Activated naive CD8-positive, alpha-beta T cell treated with anti-CD3 and anti-CD28 coated beads, Interleukin-2, amount 50 U/mL, for 16 hours (primary cell): ENCODE measurements around the gene IFI30.

Source experiments
- DNase-seq: peaks from one replicate; pipeline ENCODE4 v3.0.0-alpha.2; 2020; ENCODE audit warnings: low read depth, low spot score

IFI30 gene

DNA sequence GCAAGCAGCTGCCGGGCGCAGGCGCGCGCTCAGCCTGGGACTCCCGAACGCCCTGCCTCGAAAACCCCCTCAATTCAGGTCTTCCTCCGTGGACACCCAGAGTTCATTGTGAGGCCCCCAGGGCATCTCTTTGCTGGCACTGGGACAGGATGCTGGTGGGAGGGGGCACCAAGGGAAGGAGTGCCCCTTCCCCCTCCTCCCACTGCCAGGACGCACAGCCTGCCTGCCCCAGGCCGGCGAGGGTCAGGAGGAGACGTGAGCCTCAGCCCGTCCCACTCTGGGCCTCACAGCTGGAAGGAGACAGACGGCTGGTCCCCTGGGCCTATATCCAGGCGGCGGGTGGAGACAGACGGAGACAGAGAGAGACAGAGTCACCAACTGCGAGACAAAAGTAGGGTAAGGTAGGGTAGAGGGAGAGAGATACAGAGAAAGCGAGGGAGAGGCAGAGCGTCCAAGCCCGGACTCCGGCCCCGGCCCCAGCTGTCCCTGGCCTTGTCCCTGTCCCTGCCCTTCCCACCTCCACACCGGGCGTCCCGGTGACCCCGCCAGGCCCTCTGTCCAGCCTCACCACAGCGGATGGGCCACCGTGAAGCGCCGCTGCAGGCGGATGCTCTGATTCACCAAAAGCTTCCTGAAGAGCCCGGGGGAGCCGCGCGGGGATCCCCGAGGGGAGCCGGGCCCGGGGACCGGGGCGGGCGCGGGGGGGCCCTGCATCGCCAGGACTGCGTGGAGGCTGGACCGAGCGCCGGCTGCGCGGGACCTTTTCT lies 52.3 kb downstream of the IFI30 start, which contains the start of gene PDE4C:
PDE4C (minus strand) TSS at position 737 of the 767 bp plus-strand sequence; CDS start at position 714, 23 bp downstream.
- DNase-seq: no peak

DNA sequence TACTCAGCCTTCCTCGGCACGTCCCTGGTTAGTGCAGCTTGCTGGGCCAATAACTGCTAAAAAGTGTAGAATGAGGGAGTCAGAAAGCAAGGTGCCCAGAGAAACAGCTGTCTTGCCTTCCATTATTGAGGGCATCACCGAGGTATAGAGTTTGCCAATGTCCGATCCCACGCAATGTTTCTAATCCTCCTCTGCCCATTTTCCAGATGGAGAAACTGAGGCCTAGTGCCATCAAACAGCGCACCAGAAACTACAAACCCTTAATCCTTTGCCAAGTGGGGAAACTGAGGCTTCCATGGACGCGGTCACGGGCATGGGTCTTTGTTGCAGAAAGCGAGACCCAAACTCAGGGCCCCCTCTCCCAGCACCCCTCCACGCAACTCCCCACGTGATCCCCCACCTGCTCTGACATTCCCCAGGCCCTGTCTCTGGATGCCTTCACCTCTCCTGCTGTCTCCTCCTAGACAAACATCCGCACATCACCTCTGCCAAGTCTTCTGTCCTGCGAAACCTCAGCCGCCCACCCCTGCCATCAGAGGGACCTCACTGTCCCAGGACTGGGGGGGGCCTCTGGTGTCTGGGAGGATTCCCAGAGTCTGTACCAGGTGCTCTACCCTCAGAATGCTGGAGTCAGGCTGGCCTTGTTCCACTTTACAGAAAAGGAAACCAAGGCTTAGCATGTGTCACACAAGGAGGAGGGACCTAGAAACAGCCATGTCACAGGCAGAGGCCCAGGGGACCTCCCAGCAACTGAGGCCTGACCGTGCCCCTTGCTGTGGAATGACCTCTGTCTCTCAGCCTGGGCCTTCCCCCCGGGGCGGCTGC lies 53.6 kb downstream of the IFI30 start:
- no peak for DNase-seq
